ENCODE data around the gene B4GALNT3.

DNA sequence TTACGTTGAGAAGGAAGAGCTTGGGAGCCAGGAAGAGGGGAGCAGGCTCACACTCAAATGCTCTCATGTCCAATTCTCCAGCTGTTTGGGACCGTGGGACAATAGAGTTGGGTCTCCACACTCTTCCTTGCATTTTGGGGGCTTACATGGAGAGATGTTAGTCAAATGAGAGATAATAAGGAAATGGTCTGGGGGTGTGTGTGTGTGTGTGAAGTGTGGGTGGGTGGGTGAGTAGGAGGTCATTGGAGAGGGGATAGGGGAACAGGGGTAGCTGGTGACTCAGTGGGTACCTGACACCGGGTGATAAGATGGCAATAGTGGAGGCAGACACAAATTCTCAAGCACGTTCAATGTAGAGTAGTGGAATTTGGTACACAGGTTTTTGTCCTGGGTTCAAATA, 68.0 kb downstream of the B4GALNT3 start:
- TF ChIP-seq, protein P1, sequence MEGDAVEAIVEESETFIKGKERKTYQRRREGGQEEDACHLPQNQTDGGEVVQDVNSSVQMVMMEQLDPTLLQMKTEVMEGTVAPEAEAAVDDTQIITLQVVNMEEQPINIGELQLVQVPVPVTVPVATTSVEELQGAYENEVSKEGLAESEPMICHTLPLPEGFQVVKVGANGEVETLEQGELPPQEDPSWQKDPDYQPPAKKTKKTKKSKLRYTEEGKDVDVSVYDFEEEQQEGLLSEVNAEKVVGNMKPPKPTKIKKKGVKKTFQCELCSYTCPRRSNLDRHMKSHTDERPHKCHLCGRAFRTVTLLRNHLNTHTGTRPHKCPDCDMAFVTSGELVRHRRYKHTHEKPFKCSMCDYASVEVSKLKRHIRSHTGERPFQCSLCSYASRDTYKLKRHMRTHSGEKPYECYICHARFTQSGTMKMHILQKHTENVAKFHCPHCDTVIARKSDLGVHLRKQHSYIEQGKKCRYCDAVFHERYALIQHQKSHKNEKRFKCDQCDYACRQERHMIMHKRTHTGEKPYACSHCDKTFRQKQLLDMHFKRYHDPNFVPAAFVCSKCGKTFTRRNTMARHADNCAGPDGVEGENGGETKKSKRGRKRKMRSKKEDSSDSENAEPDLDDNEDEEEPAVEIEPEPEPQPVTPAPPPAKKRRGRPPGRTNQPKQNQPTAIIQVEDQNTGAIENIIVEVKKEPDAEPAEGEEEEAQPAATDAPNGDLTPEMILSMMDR (conservative IDR thresholded peaks at IDR 0.05 in 1 of 2, IDR thresholded peaks at IDR 0.05 in 1 of 2; ENCODE audit: low read depth in 1 of 2, low read length in 2 of 2), result no peak
- no peak for TF ChIP-seq EZH2 (IDR thresholded peaks at IDR 0.05; ENCODE audit: low read length, missing control alignments)

Measured in fibroblast of lung (primary cell).